ENCODE measurements around the gene ARHGEF28.

The ARHGEF28 gene

GRCh38 chr5:73853091-73853490 is 227.1 kb downstream of the ARHGEF28 start:
- in situ Hi-C loops (cut with HindIII; ENCODE audit: low pct_ligation_motif_present, low pct_unique_long_range_greater_than_20kb, low sequenced_read_pairs), result no loop called here
- DNase-seq, result peak; percentile 47

GRCh38 chr5:73856997-73857396 is 231.0 kb downstream of the ARHGEF28 start:
- in situ Hi-C loops (cut with HindIII; ENCODE audit: low pct_ligation_motif_present, low pct_unique_long_range_greater_than_20kb, low sequenced_read_pairs), result no loop called here
- DNase-seq, result no peak

- in situ Hi-C loops (cut with HindIII; ENCODE audit: low pct_ligation_motif_present, low pct_unique_long_range_greater_than_20kb, low sequenced_read_pairs), result no loop called here
Observed at GRCh38 chr5:73857446-73857845, 231.4 kb downstream of the ARHGEF28 start.

GRCh38 chr5:73858054-73858453 is 232.1 kb downstream of the ARHGEF28 start:
- in situ Hi-C loops (cut with HindIII; ENCODE audit: low pct_ligation_motif_present, low pct_unique_long_range_greater_than_20kb, low sequenced_read_pairs), result no loop called here

More at GRCh38 chr5:73857446-73857845, 231.4 kb downstream of the ARHGEF28 start:
- DNase-seq, result no peak

GRCh38 chr5:73858776-73859175 is 232.8 kb downstream of the ARHGEF28 start:
- no peak for DNase-seq
- in situ Hi-C loops (cut with HindIII; ENCODE audit: low pct_ligation_motif_present, low pct_unique_long_range_greater_than_20kb, low sequenced_read_pairs), result no loop called here

More at GRCh38 chr5:73858054-73858453, 232.1 kb downstream of the ARHGEF28 start:
- no peak for DNase-seq

- in situ Hi-C loops (cut with HindIII; ENCODE audit: low pct_ligation_motif_present, low pct_unique_long_range_greater_than_20kb, low sequenced_read_pairs), result no loop called here
- DNase-seq, result no peak
Observed at GRCh38 chr5:73859696-73860095, 233.7 kb downstream of the ARHGEF28 start.

- in situ Hi-C loops (cut with HindIII; ENCODE audit: low pct_ligation_motif_present, low pct_unique_long_range_greater_than_20kb, low sequenced_read_pairs), result no loop called here
- DNase-seq, result no peak
Observed at GRCh38 chr5:73861313-73861988, 235.5 kb downstream of the ARHGEF28 start.

GRCh38 chr5:73862796-73863195 is 236.8 kb downstream of the ARHGEF28 start:
- in situ Hi-C loops (cut with HindIII; ENCODE audit: low pct_ligation_motif_present, low pct_unique_long_range_greater_than_20kb, low sequenced_read_pairs), result no loop called here
- no peak for DNase-seq

- DNase-seq, result no peak
- in situ Hi-C loops (cut with HindIII; ENCODE audit: low pct_ligation_motif_present, low pct_unique_long_range_greater_than_20kb, low sequenced_read_pairs), result no loop called here
Observed at GRCh38 chr5:73863876-73864275, 237.9 kb downstream of the ARHGEF28 start.

GRCh38 chr5:73865315-73865714 is 239.3 kb downstream of the ARHGEF28 start:
- no peak for DNase-seq
- in situ Hi-C loops (cut with HindIII; ENCODE audit: low pct_ligation_motif_present, low pct_unique_long_range_greater_than_20kb, low sequenced_read_pairs), result no loop called here

- DNase-seq, result no peak
- in situ Hi-C loops (cut with HindIII; ENCODE audit: low pct_ligation_motif_present, low pct_unique_long_range_greater_than_20kb, low sequenced_read_pairs), result no loop called here
Observed at GRCh38 chr5:73867345-73868335, 241.6 kb downstream of the ARHGEF28 start.

GRCh38 chr5:73883646-73884045 is 257.6 kb downstream of the ARHGEF28 start:
- DNase-seq, result no peak
- in situ Hi-C loops (cut with HindIII; ENCODE audit: low pct_ligation_motif_present, low pct_unique_long_range_greater_than_20kb, low sequenced_read_pairs), result no loop called here

GRCh38 chr5:73887688-73888087 is 261.7 kb downstream of the ARHGEF28 start:
- in situ Hi-C loops (cut with HindIII; ENCODE audit: low pct_ligation_motif_present, low pct_unique_long_range_greater_than_20kb, low sequenced_read_pairs), result no loop called here
- no peak for DNase-seq

- DNase-seq, result no peak
- in situ Hi-C loops (cut with HindIII; ENCODE audit: low pct_ligation_motif_present, low pct_unique_long_range_greater_than_20kb, low sequenced_read_pairs), result no loop called here
Observed at GRCh38 chr5:73890569-73890968, 264.6 kb downstream of the ARHGEF28 start.

GRCh38 chr5:73892218-73892617 is 266.2 kb downstream of the ARHGEF28 start:
- no peak for DNase-seq
- in situ Hi-C loops (cut with HindIII; ENCODE audit: low pct_ligation_motif_present, low pct_unique_long_range_greater_than_20kb, low sequenced_read_pairs), result no loop called here

GRCh38 chr5:73892806-73893205 is 266.8 kb downstream of the ARHGEF28 start:
- DNase-seq, result no peak

GRCh38 chr5:73893813-73894212 is 267.8 kb downstream of the ARHGEF28 start:
- DNase-seq, result no peak
- in situ Hi-C loops (cut with HindIII; ENCODE audit: low pct_ligation_motif_present, low pct_unique_long_range_greater_than_20kb, low sequenced_read_pairs), result no loop called here

More at GRCh38 chr5:73892806-73893205, 266.8 kb downstream of the ARHGEF28 start:
- in situ Hi-C loops (cut with HindIII; ENCODE audit: low pct_ligation_motif_present, low pct_unique_long_range_greater_than_20kb, low sequenced_read_pairs), result no loop called here

- in situ Hi-C loops (cut with HindIII; ENCODE audit: low pct_ligation_motif_present, low pct_unique_long_range_greater_than_20kb, low sequenced_read_pairs), result no loop called here
- DNase-seq, result no peak
Observed at GRCh38 chr5:73894860-73895259, 268.9 kb downstream of the ARHGEF28 start.

- no peak for DNase-seq
- in situ Hi-C loops (cut with HindIII; ENCODE audit: low pct_ligation_motif_present, low pct_unique_long_range_greater_than_20kb, low sequenced_read_pairs), result no loop called here
Observed at GRCh38 chr5:73895471-73895870, 269.5 kb downstream of the ARHGEF28 start.
